Ovary (tissue), 9 donors: ENCODE results near the gene NOD1. TPM values are rescaled to one million over a fixed set of nuclear protein-coding genes. Genes with fewer than 3 reads are reported as not detected.
A peak's percentile ranks its signal among the peaks of the same experiment; 100 is the strongest.

Experiments used
- DNase-seq, 5 donors: peaks; one replicate each; pipeline ENCODE4 v3.0.0-alpha.2; 2019 to 2020
- H3K27ac ChIP-seq, 2 donors: fragments of 200-600 bp; one replicate each; pipeline versions ENCODE4 v1.5.1 to v1.8.0; 2019 to 2022
- H3K27me3 ChIP-seq: fragments of 200-600 bp; one replicate; pipeline ENCODE4 v1.8.0; 2022
- H3K36me3 ChIP-seq: fragments of 200-600 bp; sonication (generic); one replicate; pipeline ENCODE4 v1.5.1; 2019
- H3K4me1 ChIP-seq: one replicate; pipeline ENCODE4 v1.8.1; 2013; ENCODE audit warnings: mild to moderate bottlenecking, moderate library complexity; ENCODE audit not compliant: insufficient read depth
- H3K4me3 ChIP-seq: fragments of 200-600 bp; sonication (generic); one replicate; pipeline ENCODE4 v1.5.1; 2017
- H3K9me3 ChIP-seq, 2 donors: fragments of 200-600 bp in 1 of 2; sonication (generic) in 1 of 2; one replicate each; pipeline versions ENCODE4 v1.5.1 to v1.8.1; 2013 to 2019; ENCODE audit warnings: mild to moderate bottlenecking in 1 of 2, moderate library complexity in 1 of 2
- CTCF ChIP-seq, 3 donors: fragments of 450-650 bp in 2 of 3; fragments of 200-600 bp in 1 of 3; IDR thresholded peaks; one replicate each; pipeline versions ENCODE4 v1.5.1 to v1.8.0; 2016 to 2022; ENCODE audit warnings: antibody characterized with exemption in 3 of 3, mild to moderate bottlenecking in 1 of 3
- EP300 ChIP-seq: sonication (generic); formaldehyde crosslinking; IDR thresholded peaks from one replicate; pipeline ENCODE4 v1.6.1; 2017; ENCODE audit warnings: antibody characterized with exemption
- POLR2A ChIP-seq: fragments of 450-650 bp; IDR thresholded peaks from one replicate; pipeline ENCODE4 v1.6.1; 2017; ENCODE audit warnings: antibody characterized with exemption, mild to moderate bottlenecking, moderate library complexity
- WGBS, 3 donors: extraction: QIAGEN DNeasy Blood & Tissue Kit in 1 of 3; methylation state at CpG; one replicate each; pipeline versions ENCODE4 v1.1.5 to v1.1.7; 2013 to 2017; 5-methylcytosine and 5-hydroxymethylcytosine counted together
- intact Hi-C, 4 donors: fragments of 100-400 bp; cut with DNase I; formaldehyde crosslinking; loops; one replicate each; pipeline versions ENCODE4 v1.11.0 to v1.15.1; 2022 to 2023
- polyA plus RNA-seq, 2 donors: library from polyadenylated mRNA; stranded (reverse); fragments of 200-250 nt in 1 of 2; fragments of 350-450 nt in 1 of 2; fragmentation: Illumina TruSeq in 1 of 2; extraction: RNeasy Lipid Tissue Mini Kit (QIAGEN cat#74804) in 1 of 2; gene quantifications; one replicate each; pipeline ENCODE4 v1.2.3, GENCODE V29; 2013 to 2014
- total RNA-seq, 7 donors: library from RNA; depleted of rRNA in 2 of 7; stranded (reverse); fragments of >200 nt in 2 of 7; fragmentation: NEBNext Ultra II Directional in 3 of 7; extraction: Animal tissue kit (Norgen Biotek cat#: 25700) in 3 of 7; gene quantifications; one replicate each; pipeline versions ENCODE4 v1.1.0 to v1.2.4, GENCODE V29; 2016 to 2023
- donor health status: DM: no; HTN: no; CAD: no; lungs with moderate emphysema.
- donor health status: DM: no; HTN: no; CAD: no.
- donor health status: Bipolar disorder and iron deficiency.
- donor health status: DM: yes; HTN: yes; CAD: no.
- donor health status: DM: no; HTN: no; CAD: no.
- donor health status: DM: yes; HTN: yes; CAD: no.

The NOD1 gene
- total and polyA plus RNA-seq, 9 donors = 15.2 to 33.5 (median 20.5) TPM

- Histone ChIP-seq H3K27ac (peak overlapping the region in 1 of 2 donors; percentile 60), H3K27me3 (no peaks in the 10 kb centered on the region), H3K4me3 (no peak overlapping the region), H3K9me3 (no peaks in the 10 kb centered on the region), H3K4me1 (peaks cover 10% of the 10 kb centered on the region), H3K36me3 (no peaks in the 10 kb centered on the region)
- no peak for DNase-seq
- intact Hi-C loops = no loop called here
- 58 to 70% (median 65%) methylated on average over 4 of the region's 4 CpGs for WGBS, 3 donors
- TF ChIP-seq POLR2A = no peak
- no peak for TF ChIP-seq CTCF (IDR thresholded peaks at IDR 0.05)
- TF ChIP-seq EP300 = no peak
These were observed 18.3 kb downstream of the NOD1 start for GRCh38 chr7:30460246-30460633.

- H3K9me3 ChIP-seq = no peaks in the 10 kb centered on the region
- TF ChIP-seq POLR2A = no peak
- no peak for TF ChIP-seq CTCF (IDR thresholded peaks at IDR 0.05)
- peaks cover 10% of the 10 kb centered on the region for H3K4me1 ChIP-seq
- H3K27me3 ChIP-seq = no peaks in the 10 kb centered on the region
- no peak overlapping the region for H3K4me3 ChIP-seq
- no peaks in the 10 kb centered on the region for H3K36me3 ChIP-seq
- peak; percentile 64 to 83 (median 77) for DNase-seq
- WGBS, 3 donors = 7 to 11% (median 10%) methylated on average over 9 of the region's 9 CpGs
- H3K27ac ChIP-seq = peak overlapping the region in 1 of 2 donors; percentile 60
- intact Hi-C loops = no loop called here
These were observed 18.9 kb downstream of the NOD1 start for GRCh38 chr7:30459591-30460245.

GRCh38 chr7:30458311-30458710 is 20.3 kb downstream of the NOD1 start:
- 15 to 31% (median 27%) methylated on average over 1 of the region's 1 CpG for WGBS, 3 donors
- TF ChIP-seq CTCF (IDR thresholded peaks at IDR 0.05) (no peak), EP300 (no peak), POLR2A (no peak)
- H3K36me3 ChIP-seq = no peaks in the 10 kb centered on the region
- peaks cover 6% of the 10 kb centered on the region for H3K4me1 ChIP-seq
- H3K4me3 ChIP-seq = no peak overlapping the region
- no peaks in the 10 kb centered on the region for H3K9me3 ChIP-seq
- intact Hi-C loops = no loop called here
- H3K27ac ChIP-seq = no peak overlapping the region
- no peak for DNase-seq
- no peaks in the 10 kb centered on the region for H3K27me3 ChIP-seq

GRCh38 chr7:30453921-30454320 is 24.7 kb downstream of the NOD1 start:
- peak in 1 of 5 donors; percentile 7 for DNase-seq
- 51 to 63% (median 60%) methylated on average over 3 of the region's 3 CpGs for WGBS, 3 donors
- peaks cover 4% of the 10 kb centered on the region for H3K4me1 ChIP-seq
- H3K36me3 ChIP-seq = no peaks in the 10 kb centered on the region
- H3K27ac ChIP-seq = no peak overlapping the region
- no peaks in the 10 kb centered on the region for H3K27me3 ChIP-seq
- intact Hi-C loops = no loop called here
- no peak for TF ChIP-seq CTCF (IDR thresholded peaks at IDR 0.05)
- no peak for TF ChIP-seq POLR2A
- TF ChIP-seq EP300 = no peak
- H3K9me3 ChIP-seq = no peaks in the 10 kb centered on the region
- H3K4me3 ChIP-seq = no peak overlapping the region
